Heart left ventricle (tissue), 13 donors: ENCODE data around the gene MATN1.

Source experiments
- POLR2A ChIP-seq, 2 donors: fragments of 450-650 bp; IDR thresholded peaks; one replicate each; pipeline ENCODE4 v1.6.1; 2017; ENCODE audit warnings: antibody characterized with exemption in 2 of 2, mild to moderate bottlenecking in 2 of 2, moderate library complexity in 2 of 2
- TF ChIP-seq, protein P1 (sequence below), 12 donors: fragments of 200-600 bp; sonication (generic) in 4 of 12; IDR thresholded peaks; one replicate each; pipeline versions ENCODE4 v1.5.0 to v1.8.0; 2018 to 2022; ENCODE audit warnings: antibody characterized with exemption in 12 of 12, mild to moderate bottlenecking in 5 of 12
- donor health status: ischemic (EF 13 %, LVEDD 7.1; RV severe dilation, severe dysfunction).
- donor health status: DM: no; HTN: yes; CAD: no.
- donor health status: DM: no; HTN: no; CAD: no.
- donor health status: ischemic (EF 25% LVEDD 6.9; RV normal size, moderate dysfunction).
- donor health status: ischemic (EF 25% LVEDD 5.7; RV mildly dilated, moderate dysfunction).
- donor health status: ischemic (EF 35%, LVEDD 5.7; RV mildly dilated, moderate dysfunction).
- donor health status: nonischemic (EF 11% LVEDD 7.7; RV severe dilation, severe dysfunction).
- donor health status: DM: yes; HTN: yes; CAD: no.
- donor health status: PGD.
- donor health status: ischemic (EF 29% LVEDD 5.4; RV normal size, mild dysfunction).
- donor health status: nonischemic (EF 23%, LVEDD 6.1; RV moderate dilation, normal function).

GRCh38 chr1:30753660-30754123, 30.3 kb upstream of the MATN1 start:
- TF ChIP-seq, protein P1, sequence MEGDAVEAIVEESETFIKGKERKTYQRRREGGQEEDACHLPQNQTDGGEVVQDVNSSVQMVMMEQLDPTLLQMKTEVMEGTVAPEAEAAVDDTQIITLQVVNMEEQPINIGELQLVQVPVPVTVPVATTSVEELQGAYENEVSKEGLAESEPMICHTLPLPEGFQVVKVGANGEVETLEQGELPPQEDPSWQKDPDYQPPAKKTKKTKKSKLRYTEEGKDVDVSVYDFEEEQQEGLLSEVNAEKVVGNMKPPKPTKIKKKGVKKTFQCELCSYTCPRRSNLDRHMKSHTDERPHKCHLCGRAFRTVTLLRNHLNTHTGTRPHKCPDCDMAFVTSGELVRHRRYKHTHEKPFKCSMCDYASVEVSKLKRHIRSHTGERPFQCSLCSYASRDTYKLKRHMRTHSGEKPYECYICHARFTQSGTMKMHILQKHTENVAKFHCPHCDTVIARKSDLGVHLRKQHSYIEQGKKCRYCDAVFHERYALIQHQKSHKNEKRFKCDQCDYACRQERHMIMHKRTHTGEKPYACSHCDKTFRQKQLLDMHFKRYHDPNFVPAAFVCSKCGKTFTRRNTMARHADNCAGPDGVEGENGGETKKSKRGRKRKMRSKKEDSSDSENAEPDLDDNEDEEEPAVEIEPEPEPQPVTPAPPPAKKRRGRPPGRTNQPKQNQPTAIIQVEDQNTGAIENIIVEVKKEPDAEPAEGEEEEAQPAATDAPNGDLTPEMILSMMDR (IDR thresholded peaks at IDR 0.05), result no peak
- no peak for TF ChIP-seq POLR2A (IDR thresholded peaks at IDR 0.05)
